ENCODE results near the gene CRYAB.

GRCh38 chr11:111879637-111879960 lies 32.0 kb downstream of the CRYAB start:
- TF ChIP-seq CTCF (IDR thresholded peaks at IDR 0.05) (no peak), POLR2A (IDR thresholded peaks at IDR 0.05) (no peak)
